ACHN (cell line): ENCODE results near the gene SPRR5.

Source experiments
- DNase-seq: peaks from one replicate; pipeline ENCODE4 v3.0.0-alpha.2; 2015
- in situ Hi-C: cut with HindIII; loops from 2 replicates; pipeline ENCODE4 v1.10.0; 2017; ENCODE audit warnings: low sequenced_read_pairs, low pct_ligation_motif_present, low pct_unique_long_range_greater_than_20kb

Gene SPRR5

GRCh38 chr1:152972196-152972886 lies 25.3 kb downstream of the SPRR5 start:
- in situ Hi-C loops, result no loop called here

GRCh38 chr1:152976688-152977087 lies 29.7 kb downstream of the SPRR5 start:
- in situ Hi-C loops, result no loop called here
- DNase-seq, result no peak

More at GRCh38 chr1:152972196-152972886, 25.3 kb downstream of the SPRR5 start:
- no peak for DNase-seq

DNA sequence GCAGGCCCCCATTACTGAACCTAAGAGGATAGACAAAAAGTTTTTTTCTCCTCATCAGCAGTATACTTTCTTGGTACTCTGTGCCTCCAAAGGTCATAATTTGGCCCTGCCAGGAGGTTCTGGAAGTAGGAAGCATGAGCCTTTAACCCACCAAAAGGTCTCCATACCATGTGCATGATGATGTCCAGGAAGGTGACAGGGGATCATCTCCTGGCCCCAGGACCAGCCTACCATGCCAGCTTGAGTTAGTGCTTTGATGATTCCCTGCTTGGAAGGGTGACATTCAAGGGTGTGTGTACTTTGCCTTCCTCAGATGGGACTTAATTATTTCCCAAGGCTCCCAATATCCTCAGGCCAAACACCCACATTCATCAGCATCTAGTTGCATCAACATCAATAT lies 30.6 kb downstream of the SPRR5 start:
- no peak for DNase-seq
- in situ Hi-C loops, result no loop called here

GRCh38 chr1:152980676-152981075 lies 33.7 kb downstream of the SPRR5 start:
- no peak for DNase-seq
- in situ Hi-C loops, result no loop called here

DNA sequence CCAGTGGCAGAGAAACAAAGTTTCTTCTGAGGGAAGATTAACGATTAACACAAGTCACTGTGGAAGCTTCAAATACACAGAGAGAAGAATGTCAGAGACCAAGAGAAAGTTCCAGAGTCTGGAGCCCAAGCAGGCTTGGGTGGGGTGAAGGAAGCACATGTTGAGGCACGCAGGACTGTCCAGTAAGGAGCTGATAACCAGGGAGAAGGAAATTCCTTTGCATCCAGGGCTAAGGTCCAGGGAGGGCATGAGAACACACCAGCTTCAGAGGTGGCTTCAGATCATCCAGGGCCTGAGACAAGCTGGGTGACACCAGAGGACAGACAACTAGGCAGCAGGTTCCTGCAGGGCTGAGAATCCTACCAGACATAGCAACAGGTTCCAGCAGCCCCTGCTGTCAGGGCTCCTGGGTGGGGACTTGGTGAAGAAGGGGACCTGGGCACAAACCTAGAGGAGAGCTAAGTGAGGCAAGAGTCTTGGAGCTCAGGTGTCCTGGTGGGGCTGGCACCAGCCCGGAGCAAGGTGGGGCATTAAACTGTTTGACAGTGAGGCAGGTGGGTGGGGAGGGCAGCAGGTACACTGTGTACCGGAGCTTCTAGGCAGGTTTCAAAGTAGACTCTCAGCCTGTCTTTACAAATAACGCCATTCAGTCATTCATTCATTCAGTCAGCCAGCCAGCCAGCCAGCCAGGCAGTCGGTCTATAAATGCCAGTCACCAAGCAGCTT lies 34.3 kb downstream of the SPRR5 start:
- no peak for DNase-seq
- in situ Hi-C loops, result no loop called here

DNA sequence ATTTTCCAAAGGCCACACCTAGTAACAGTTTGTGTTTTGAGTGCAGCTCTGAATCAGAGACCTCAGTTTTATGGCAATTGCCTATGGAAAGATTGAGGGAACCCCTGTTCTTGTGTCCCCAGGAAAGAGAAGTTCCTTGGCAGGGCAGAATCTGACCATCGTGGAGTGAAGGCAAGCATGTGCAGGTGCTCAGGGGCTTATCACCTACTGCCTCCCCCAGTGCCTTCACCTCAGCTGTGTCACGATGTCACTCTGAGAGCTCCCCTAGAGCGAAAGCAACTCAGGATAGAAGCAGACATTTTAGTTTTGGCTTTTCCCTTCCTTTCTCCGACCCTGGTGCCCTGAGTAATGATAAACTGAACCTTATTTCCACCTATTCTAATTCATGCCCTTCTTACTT lies 35.1 kb downstream of the SPRR5 start:
- in situ Hi-C loops, result no loop called here
- DNase-seq, result no peak

DNA sequence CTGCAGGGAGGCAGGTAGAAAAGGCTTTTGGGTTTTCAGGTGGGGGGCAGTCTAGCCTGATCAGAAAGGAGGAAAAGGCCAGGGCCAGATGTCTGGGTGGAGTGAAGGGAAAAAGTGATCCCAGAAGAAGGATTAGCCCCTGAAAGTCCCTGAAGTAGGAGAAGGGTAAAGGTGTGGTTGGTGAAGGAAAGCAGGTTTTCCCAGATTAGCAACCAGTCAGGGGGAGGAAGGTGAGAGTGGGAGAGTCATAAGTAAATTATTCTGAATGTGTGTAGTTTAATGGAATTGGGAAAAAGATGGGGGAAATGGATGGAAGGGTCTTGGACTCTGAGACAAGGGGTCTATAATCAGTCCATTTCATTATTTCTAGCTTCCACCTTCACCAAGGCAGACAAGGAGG lies 36.2 kb downstream of the SPRR5 start:
- in situ Hi-C loops, result no loop called here
- DNase-seq, result no peak

DNA sequence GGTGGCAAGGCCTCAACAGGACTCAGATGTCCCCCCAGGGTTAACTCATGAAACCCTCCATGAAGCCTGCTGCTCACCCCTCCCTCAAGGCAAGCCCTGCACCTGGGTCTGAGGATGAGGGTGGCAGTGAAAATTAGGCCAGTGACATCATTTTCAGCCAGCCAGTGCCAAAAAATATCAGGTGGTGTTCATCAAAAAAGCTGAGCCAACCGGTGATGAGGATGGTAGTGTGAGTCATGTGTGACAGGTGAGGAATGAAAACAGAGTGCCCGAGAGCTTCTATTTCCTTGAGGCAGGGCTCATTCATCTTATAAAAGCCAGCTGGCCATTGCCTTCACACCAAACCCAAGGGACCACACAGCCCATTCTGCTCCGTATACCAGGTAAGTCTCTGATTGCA lies 36.7 kb downstream of the SPRR5 start, which contains the start of gene SPRR1A:
Gene SPRR1A (plus strand): TSS at position 339 of the 400 bp plus-strand sequence. CDS start 1,150 bp downstream, outside the sequence.
- in situ Hi-C loops, result no loop called here
- no peak for DNase-seq

- DNase-seq, result no peak
- in situ Hi-C loops, result no loop called here
These were observed 39.6 kb downstream of the SPRR5 start for GRCh38 chr1:152986578-152986977.

GRCh38 chr1:152993186-152993585 lies 46.2 kb downstream of the SPRR5 start:
- in situ Hi-C loops, result no loop called here
- DNase-seq, result no peak

- in situ Hi-C loops, result no loop called here
- DNase-seq, result no peak
These were observed 48.8 kb downstream of the SPRR5 start for GRCh38 chr1:152995842-152996241.

DNA sequence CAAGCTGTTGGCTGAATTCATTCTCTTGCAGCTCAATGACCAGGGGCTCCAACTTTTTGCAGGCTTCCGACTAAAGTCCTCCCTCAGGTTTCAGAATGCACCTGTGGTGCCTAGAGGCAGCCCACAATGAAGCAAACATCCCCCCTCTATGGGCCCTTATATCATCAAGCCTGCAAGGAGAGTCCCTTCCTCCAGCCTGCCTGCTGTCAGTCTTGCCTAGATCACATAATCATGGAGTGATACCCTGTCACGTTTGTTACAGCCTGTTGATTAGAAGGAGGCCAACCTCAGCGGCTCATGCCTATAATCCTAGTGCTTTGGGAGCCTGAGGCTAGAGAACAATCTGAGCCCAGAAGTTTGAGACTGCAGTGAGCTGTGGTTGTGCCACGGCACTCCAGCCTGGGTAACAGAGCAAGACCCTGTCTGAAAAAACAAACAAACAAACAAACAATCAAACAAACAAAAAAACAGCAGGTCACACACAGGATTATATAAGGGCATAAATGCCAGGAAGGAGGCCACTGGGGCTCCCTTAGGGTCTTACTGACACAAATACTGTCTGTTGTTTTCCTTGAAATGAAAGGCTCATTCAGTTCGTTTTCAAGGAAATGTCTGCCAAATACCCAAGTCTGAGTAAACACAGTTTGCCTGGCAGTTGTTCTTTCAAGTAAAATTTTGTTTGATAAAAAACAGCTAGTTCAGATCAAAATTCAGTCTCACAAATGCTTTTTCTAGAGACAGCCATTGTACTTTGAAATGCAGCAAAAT lies 49.8 kb downstream of the SPRR5 start:
- in situ Hi-C loops, result no loop called here
- DNase-seq, result no peak

DNA sequence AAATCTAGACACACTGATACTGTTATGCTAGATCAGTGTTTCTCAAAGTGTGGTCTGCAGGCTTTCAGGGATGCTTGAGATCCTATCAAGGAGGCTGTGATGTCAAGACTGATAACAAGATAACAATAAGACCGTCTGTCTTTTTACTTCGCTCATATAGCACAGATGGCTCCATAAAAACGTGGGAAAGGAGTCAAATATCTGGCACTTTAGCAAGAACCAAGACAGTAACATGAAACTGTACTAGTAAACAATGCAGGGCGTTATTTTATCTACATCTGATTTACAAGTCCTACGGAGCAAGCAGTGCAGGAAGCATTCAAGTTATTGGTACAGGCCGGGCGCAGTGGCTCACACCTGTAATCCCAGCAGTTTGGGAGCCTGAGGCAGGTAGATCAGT lies 50.9 kb downstream of the SPRR5 start:
- in situ Hi-C loops, result no loop called here
- DNase-seq, result no peak

GRCh38 chr1:152998476-152998875 lies 51.5 kb downstream of the SPRR5 start:
- in situ Hi-C loops, result no loop called here

More at GRCh38 chr1:152998476-152998875, 51.5 kb downstream of the SPRR5 start:
- no peak for DNase-seq
